Measurements from ENCODE around the gene BAZ2B. TPM values are rescaled to one million over a fixed set of nuclear protein-coding genes. Genes with fewer than 3 reads are reported as not detected.
A peak's percentile ranks its signal among the peaks of the same experiment; 100 is the strongest.

Gene BAZ2B
- total RNA-seq, 1 donor from 2014 or later, result 69.8 TPM

DNA sequence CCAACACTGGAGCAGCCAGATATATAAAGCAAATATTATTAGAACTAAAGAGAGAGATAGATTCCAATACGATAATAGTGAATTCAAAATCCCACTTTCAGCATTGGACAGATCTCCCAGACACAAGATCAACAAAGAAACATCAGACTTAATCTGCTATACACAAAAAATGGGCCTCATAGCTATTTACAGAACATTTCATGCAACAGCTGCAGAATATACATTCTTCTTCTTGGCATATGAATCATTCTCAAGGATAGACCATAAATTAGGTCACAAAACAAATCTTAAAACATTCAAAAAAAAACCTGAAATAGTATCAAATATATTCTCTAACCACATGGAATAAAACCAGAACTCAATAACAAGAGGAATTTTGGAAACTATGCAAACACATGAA lies 23.8 kb upstream of the BAZ2B start:
- H3K4me3 ChIP-seq (ENCODE audit: insufficient read depth, low read depth, low read length), result no peak overlapping the region
- peaks cover 34% of the 10 kb centered on the region for H3K4me1 Mint-ChIP-seq (ENCODE audit: low read depth, unreplicated experiment)
- H3K27ac Mint-ChIP-seq (ENCODE audit: unreplicated experiment), result no peak overlapping the region
- H3K27me3 Mint-ChIP-seq (ENCODE audit: low read depth, unreplicated experiment), result no peaks in the 10 kb centered on the region
- H3K9me3 ChIP-seq (ENCODE audit: insufficient read depth, low read depth, low read length), result no peaks in the 10 kb centered on the region
- no peaks in the 10 kb centered on the region for H4K20me1 ChIP-seq (ENCODE audit: insufficient read depth, low read length)
- DNase-seq (ENCODE audit: low read depth), result peak; percentile 35
- peaks cover 4% of the 10 kb centered on the region for H3K9me3 Mint-ChIP-seq (ENCODE audit: unreplicated experiment)
- H3K36me3 Mint-ChIP-seq (ENCODE audit: low read depth, unreplicated experiment), result no peaks in the 10 kb centered on the region
- no peak for FAIRE-seq
- TF ChIP-seq EZH2 (IDR thresholded peaks at IDR 0.05; ENCODE audit: insufficient read depth, low read length), result no peak
- TF ChIP-seq, protein P1, sequence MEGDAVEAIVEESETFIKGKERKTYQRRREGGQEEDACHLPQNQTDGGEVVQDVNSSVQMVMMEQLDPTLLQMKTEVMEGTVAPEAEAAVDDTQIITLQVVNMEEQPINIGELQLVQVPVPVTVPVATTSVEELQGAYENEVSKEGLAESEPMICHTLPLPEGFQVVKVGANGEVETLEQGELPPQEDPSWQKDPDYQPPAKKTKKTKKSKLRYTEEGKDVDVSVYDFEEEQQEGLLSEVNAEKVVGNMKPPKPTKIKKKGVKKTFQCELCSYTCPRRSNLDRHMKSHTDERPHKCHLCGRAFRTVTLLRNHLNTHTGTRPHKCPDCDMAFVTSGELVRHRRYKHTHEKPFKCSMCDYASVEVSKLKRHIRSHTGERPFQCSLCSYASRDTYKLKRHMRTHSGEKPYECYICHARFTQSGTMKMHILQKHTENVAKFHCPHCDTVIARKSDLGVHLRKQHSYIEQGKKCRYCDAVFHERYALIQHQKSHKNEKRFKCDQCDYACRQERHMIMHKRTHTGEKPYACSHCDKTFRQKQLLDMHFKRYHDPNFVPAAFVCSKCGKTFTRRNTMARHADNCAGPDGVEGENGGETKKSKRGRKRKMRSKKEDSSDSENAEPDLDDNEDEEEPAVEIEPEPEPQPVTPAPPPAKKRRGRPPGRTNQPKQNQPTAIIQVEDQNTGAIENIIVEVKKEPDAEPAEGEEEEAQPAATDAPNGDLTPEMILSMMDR (IDR thresholded peaks at IDR 0.05; ENCODE audit: insufficient read depth, low read depth, low read length), result no peak
- H3K4me2 ChIP-seq (ENCODE audit: low read length), result no peak overlapping the region
- no peaks in the 10 kb centered on the region for H3K27me3 ChIP-seq (ENCODE audit: insufficient read depth, low read length)
- no peak overlapping the region for H3K27ac ChIP-seq (ENCODE audit: low read depth, low read length)
- H2AFZ ChIP-seq (ENCODE audit: low read depth, low read length), result no peak overlapping the region
- H3K36me3 ChIP-seq (ENCODE audit: insufficient read depth, low read length), result no peaks in the 10 kb centered on the region
- no peak overlapping the region for H3K4me3 Mint-ChIP-seq (ENCODE audit: unreplicated experiment)
- H3K9ac ChIP-seq (ENCODE audit: low read length), result no peak overlapping the region
- H3K79me2 ChIP-seq (ENCODE audit: insufficient read depth, low read length), result no peaks in the 10 kb centered on the region
- no peaks in the 10 kb centered on the region for H3K4me1 ChIP-seq (ENCODE audit: insufficient read depth, low read length)

- no peaks in the 10 kb centered on the region for H3K79me2 ChIP-seq (ENCODE audit: insufficient read depth, low read length)
- H4K20me1 ChIP-seq (ENCODE audit: insufficient read depth, low read length), result no peaks in the 10 kb centered on the region
- H3K27ac Mint-ChIP-seq (ENCODE audit: unreplicated experiment), result no peak overlapping the region
- no peak overlapping the region for H3K4me3 ChIP-seq (ENCODE audit: insufficient read depth, low read depth, low read length)
- H3K27me3 ChIP-seq (ENCODE audit: insufficient read depth, low read length), result no peaks in the 10 kb centered on the region
- H3K4me2 ChIP-seq (ENCODE audit: low read length), result no peak overlapping the region
- no peak for DNase-seq (ENCODE audit: low read depth)
- no peaks in the 10 kb centered on the region for H3K36me3 ChIP-seq (ENCODE audit: insufficient read depth, low read length)
- H3K9me3 Mint-ChIP-seq (ENCODE audit: unreplicated experiment), result peaks cover 3% of the 10 kb centered on the region
- H3K27ac ChIP-seq (ENCODE audit: low read depth, low read length), result no peak overlapping the region
- no peak overlapping the region for H3K4me3 Mint-ChIP-seq (ENCODE audit: unreplicated experiment)
- H2AFZ ChIP-seq (ENCODE audit: low read depth, low read length), result no peak overlapping the region
- no peak for FAIRE-seq
- H3K9me3 ChIP-seq (ENCODE audit: insufficient read depth, low read depth, low read length), result no peaks in the 10 kb centered on the region
- H3K27me3 Mint-ChIP-seq (ENCODE audit: low read depth, unreplicated experiment), result no peaks in the 10 kb centered on the region
- H3K9ac ChIP-seq (ENCODE audit: low read length), result no peak overlapping the region
- peaks cover 38% of the 10 kb centered on the region for H3K4me1 Mint-ChIP-seq (ENCODE audit: low read depth, unreplicated experiment)
- no peaks in the 10 kb centered on the region for H3K36me3 Mint-ChIP-seq (ENCODE audit: low read depth, unreplicated experiment)
- H3K4me1 ChIP-seq (ENCODE audit: insufficient read depth, low read length), result peaks cover 3% of the 10 kb centered on the region
- TF ChIP-seq, protein P1 (IDR thresholded peaks at IDR 0.05; ENCODE audit: insufficient read depth, low read depth, low read length), result no peak
Observed at GRCh38 chr2:159639712-159640111, 23.4 kb upstream of the BAZ2B start.

DNA sequence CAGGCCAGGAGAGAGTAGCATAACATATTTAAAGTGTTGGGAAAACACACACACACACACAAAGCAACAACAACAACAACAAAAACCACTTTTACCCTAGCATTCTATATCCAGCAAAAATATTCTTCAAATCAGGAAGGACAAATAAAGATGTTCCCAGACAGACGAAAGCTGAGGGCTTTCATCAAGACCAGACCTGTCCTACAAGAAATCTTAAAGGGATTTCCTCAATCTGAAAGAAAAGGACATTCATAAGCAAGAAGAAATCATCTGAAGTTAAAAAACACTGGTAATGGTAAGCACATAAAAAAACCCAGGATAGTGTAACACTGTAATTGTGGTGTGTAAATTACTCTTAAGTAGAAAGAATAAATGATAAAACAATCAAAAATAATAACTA lies 22.7 kb upstream of the BAZ2B start:
- Mint-ChIP-seq H3K27me3 (ENCODE audit: low read depth, unreplicated experiment) (no peaks in the 10 kb centered on the region), H3K9me3 (ENCODE audit: unreplicated experiment) (no peaks in the 10 kb centered on the region), H3K36me3 (ENCODE audit: low read depth, unreplicated experiment) (no peaks in the 10 kb centered on the region), H3K4me1 (ENCODE audit: low read depth, unreplicated experiment) (peaks cover 44% of the 10 kb centered on the region), H3K27ac (ENCODE audit: unreplicated experiment) (peak overlapping the region; percentile 93), H3K4me3 (ENCODE audit: unreplicated experiment) (no peak overlapping the region)
- Histone ChIP-seq H3K36me3 (ENCODE audit: insufficient read depth, low read length) (no peaks in the 10 kb centered on the region), H3K27ac (ENCODE audit: low read depth, low read length) (peak overlapping the region; percentile 89), H4K20me1 (ENCODE audit: insufficient read depth, low read length) (no peaks in the 10 kb centered on the region), H3K79me2 (ENCODE audit: insufficient read depth, low read length) (no peaks in the 10 kb centered on the region), H3K4me1 (ENCODE audit: insufficient read depth, low read length) (peaks cover 4% of the 10 kb centered on the region), H2AFZ (ENCODE audit: low read depth, low read length) (no peak overlapping the region), H3K27me3 (ENCODE audit: insufficient read depth, low read length) (no peaks in the 10 kb centered on the region), H3K9ac (ENCODE audit: low read length) (no peak overlapping the region), H3K4me3 (ENCODE audit: insufficient read depth, low read depth, low read length) (no peak overlapping the region), H3K9me3 (ENCODE audit: insufficient read depth, low read depth, low read length) (no peaks in the 10 kb centered on the region), H3K4me2 (ENCODE audit: low read length) (no peak overlapping the region)
- FAIRE-seq (no peak), DNase-seq (ENCODE audit: low read depth) (no peak)
- TF ChIP-seq, protein P1 (IDR thresholded peaks at IDR 0.05; ENCODE audit: insufficient read depth, low read depth, low read length), result no peak
- no peak for TF ChIP-seq EZH2 (IDR thresholded peaks at IDR 0.05; ENCODE audit: insufficient read depth, low read length)

Measured in astrocyte (in vitro differentiated cells and primary cell).